HUDEP-2 (cell line): ENCODE measurements around the gene SLC1A2.

Experiments used
- DNase-seq, 76 experiments: peaks; one replicate each; lab custom pipeline; 2025; ENCODE audit not compliant: unreplicated experiment in 76 of 76; lab: John Stamatoyannopoulos, UW

SLC1A2 gene

GRCh38 chr11:35305670-35306382, 113.5 kb downstream of the SLC1A2 start:
- peak in 14 of 76 experiments; percentile 0 to 24 (median 4) for DNase-seq

- DNase-seq, result no peak
Measured at GRCh38 chr11:35304900-35305460, 114.4 kb downstream of the SLC1A2 start.

- no peak for DNase-seq
Measured at GRCh38 chr11:35304386-35304775, 115.0 kb downstream of the SLC1A2 start.

- no peak for DNase-seq
Measured at GRCh38 chr11:35303596-35304385, 115.6 kb downstream of the SLC1A2 start.

GRCh38 chr11:35302398-35302797, 117.0 kb downstream of the SLC1A2 start:
- no peak for DNase-seq

GRCh38 chr11:35298369-35298768, 121.0 kb downstream of the SLC1A2 start:
- no peak for DNase-seq

- no peak for DNase-seq
Measured at GRCh38 chr11:35295751-35296150, 123.6 kb downstream of the SLC1A2 start.

GRCh38 chr11:35293699-35294098, 125.7 kb downstream of the SLC1A2 start:
- no peak for DNase-seq

GRCh38 chr11:35293035-35293434, 126.3 kb downstream of the SLC1A2 start:
- DNase-seq, result no peak

- DNase-seq, result no peak
Measured at GRCh38 chr11:35292279-35292678, 127.1 kb downstream of the SLC1A2 start.

- no peak for DNase-seq
Measured at GRCh38 chr11:35290876-35291275, 128.5 kb downstream of the SLC1A2 start.

- DNase-seq, result no peak
Measured at GRCh38 chr11:35289821-35290220, 129.5 kb downstream of the SLC1A2 start.

GRCh38 chr11:35288817-35289541, 130.4 kb downstream of the SLC1A2 start:
- DNase-seq, result no peak

- DNase-seq, result no peak
Measured at GRCh38 chr11:35288309-35288708, 131.0 kb downstream of the SLC1A2 start.

- DNase-seq, result no peak
Measured at GRCh38 chr11:35287344-35287890, 131.9 kb downstream of the SLC1A2 start.

- no peak for DNase-seq
Measured at GRCh38 chr11:35286126-35286525, 133.2 kb downstream of the SLC1A2 start.

- DNase-seq, result no peak
Measured at GRCh38 chr11:35285471-35285870, 133.9 kb downstream of the SLC1A2 start.

- DNase-seq, result no peak
Measured at GRCh38 chr11:35282221-35282882, 137.0 kb downstream of the SLC1A2 start.

- no peak for DNase-seq
Measured at GRCh38 chr11:35281169-35281688, 138.1 kb downstream of the SLC1A2 start.

GRCh38 chr11:35280727-35281126, 138.6 kb downstream of the SLC1A2 start:
- DNase-seq, result no peak
